Measurements from ENCODE around the gene C21orf91. TPM values are rescaled to one million over a fixed set of nuclear protein-coding genes. Genes with fewer than 3 reads are reported as not detected.

C21orf91 gene
- total RNA-seq, 4 donors from 2014 or later = 10.2 to 14.5 (median 12.3) TPM

DNA sequence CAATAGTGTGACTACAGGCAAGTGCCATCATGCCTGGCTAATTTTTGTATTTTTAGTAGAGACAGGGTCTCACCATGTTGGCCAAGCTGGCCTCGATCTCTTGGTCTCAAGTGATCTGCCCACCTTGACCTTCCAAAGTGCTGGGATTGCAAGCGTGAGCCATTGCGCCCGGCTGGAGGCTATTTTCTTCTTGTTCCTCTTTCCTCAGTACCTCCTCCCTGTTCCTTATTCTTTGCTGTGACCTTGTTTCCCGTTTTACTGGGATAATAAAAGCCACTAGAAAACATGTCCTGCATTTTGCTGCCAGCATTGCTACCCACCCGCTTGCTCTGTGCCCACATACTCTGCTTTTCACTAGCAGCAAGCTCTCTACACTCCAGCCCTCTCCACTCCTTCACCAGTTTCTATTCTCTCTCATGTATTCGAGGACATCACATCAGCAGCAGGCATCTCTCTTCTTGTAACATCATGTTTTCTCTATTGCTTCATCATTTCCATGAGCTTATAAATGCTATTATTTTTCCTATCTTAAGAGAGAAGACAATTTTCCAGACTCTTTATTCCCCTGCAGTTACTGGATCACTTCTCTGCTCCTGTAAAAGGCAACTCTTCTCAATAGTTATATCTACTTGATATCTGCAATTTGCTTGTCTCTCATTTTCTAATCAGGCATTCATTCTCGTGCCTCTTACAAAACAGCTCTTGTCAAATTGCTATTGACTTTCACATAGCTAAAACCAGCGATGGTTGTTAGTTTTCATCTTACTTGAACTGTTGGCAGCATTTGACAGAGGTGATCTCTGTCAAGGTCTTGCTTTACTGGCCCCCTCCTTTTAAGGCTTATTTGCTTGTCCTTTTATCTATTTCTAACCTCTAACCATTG is 34.5 kb upstream of the C21orf91 start:
- no peak for TF ChIP-seq EP300 (IDR thresholded peaks at IDR 0.05)
- TF ChIP-seq POLR2AphosphoS5 (IDR thresholded peaks at IDR 0.05) = no peak
- TF ChIP-seq, protein P1, sequence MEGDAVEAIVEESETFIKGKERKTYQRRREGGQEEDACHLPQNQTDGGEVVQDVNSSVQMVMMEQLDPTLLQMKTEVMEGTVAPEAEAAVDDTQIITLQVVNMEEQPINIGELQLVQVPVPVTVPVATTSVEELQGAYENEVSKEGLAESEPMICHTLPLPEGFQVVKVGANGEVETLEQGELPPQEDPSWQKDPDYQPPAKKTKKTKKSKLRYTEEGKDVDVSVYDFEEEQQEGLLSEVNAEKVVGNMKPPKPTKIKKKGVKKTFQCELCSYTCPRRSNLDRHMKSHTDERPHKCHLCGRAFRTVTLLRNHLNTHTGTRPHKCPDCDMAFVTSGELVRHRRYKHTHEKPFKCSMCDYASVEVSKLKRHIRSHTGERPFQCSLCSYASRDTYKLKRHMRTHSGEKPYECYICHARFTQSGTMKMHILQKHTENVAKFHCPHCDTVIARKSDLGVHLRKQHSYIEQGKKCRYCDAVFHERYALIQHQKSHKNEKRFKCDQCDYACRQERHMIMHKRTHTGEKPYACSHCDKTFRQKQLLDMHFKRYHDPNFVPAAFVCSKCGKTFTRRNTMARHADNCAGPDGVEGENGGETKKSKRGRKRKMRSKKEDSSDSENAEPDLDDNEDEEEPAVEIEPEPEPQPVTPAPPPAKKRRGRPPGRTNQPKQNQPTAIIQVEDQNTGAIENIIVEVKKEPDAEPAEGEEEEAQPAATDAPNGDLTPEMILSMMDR (IDR thresholded peaks at IDR 0.05) = no peak
- TF ChIP-seq POLR2A (IDR thresholded peaks at IDR 0.05) = no peak
- H3K4me3 ChIP-seq = no peak overlapping the region
- WGBS, 2 donors (ENCODE audit: low coverage in 1 of 2) = 57 to 75% methylated on average over 9 of the region's 9 CpGs
- H3K27me3 ChIP-seq = no peaks in the 10 kb centered on the region
- H3K4me1 ChIP-seq = no peaks in the 10 kb centered on the region
- ATAC-seq = no peak
- no peak overlapping the region for H3K27ac ChIP-seq
- no peaks in the 10 kb centered on the region for H3K9me3 ChIP-seq
- no peaks in the 10 kb centered on the region for H3K36me3 ChIP-seq

DNA sequence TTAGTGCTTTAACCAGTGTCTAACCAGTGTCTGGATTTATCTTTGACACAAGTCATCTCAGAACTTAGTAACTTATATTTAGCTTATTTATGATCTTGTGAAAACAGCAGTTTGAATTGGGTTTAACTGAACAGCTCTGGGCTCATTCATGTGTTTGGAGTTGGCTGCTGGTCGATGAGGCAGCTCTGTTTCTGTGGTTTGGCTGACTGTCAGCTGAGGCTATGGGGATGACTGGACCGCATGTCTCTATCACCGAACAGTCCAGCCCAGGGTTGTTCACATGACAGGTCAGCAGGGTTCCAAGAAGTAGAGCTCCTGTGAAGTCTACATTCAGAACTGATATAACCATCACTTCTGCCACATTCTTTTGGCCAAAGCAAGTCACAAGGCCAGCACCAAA is 29.1 kb upstream of the C21orf91 start:
- peak; percentile 31 for ATAC-seq
- Histone ChIP-seq H3K36me3 (no peaks in the 10 kb centered on the region), H3K4me1 (no peaks in the 10 kb centered on the region), H3K9me3 (no peaks in the 10 kb centered on the region), H3K4me3 (no peak overlapping the region), H3K27me3 (no peaks in the 10 kb centered on the region), H3K27ac (peak overlapping the region in 1 of 4 donors; percentile 8)
- 50% methylated on average over 1 of the region's 3 CpGs; no CpG with 5 or more reads in 1 of the 2 donors for WGBS, 2 donors (ENCODE audit: low coverage in 1 of 2)
- TF ChIP-seq POLR2A (IDR thresholded peaks at IDR 0.05) = no peak
- TF ChIP-seq, protein P1 (IDR thresholded peaks at IDR 0.05) = no peak
- TF ChIP-seq POLR2AphosphoS5 (IDR thresholded peaks at IDR 0.05) = no peak
- TF ChIP-seq EP300 (IDR thresholded peaks at IDR 0.05) = no peak

DNA sequence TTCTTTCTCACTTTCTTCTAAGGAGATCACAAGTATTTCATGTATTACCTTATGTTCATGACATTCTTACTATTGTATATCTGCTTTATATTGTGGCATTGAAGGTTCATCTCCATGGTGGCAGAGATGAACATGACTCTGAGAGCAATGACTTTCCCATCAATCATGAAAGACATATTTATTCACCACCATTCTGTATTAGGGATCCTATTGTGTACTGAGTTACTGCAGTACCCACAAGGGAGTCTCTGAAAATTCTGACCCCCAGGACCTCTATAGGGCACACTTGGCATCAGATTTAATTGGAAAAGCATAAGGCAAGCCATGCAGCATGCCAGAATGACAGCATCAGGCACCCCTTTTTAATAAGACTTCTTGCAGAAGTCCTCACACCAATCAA is 21.9 kb upstream of the C21orf91 start:
- no peaks in the 10 kb centered on the region for H3K4me1 ChIP-seq
- H3K36me3 ChIP-seq = no peaks in the 10 kb centered on the region
- no peaks in the 10 kb centered on the region for H3K9me3 ChIP-seq
- H3K27me3 ChIP-seq = no peaks in the 10 kb centered on the region
- no peak for ATAC-seq
- no peak overlapping the region for H3K27ac ChIP-seq
- no peak overlapping the region for H3K4me3 ChIP-seq
- TF ChIP-seq EP300 (IDR thresholded peaks at IDR 0.05) = no peak
- TF ChIP-seq, protein P1 (IDR thresholded peaks at IDR 0.05) = no peak
- no peak for TF ChIP-seq POLR2A (IDR thresholded peaks at IDR 0.05)
- TF ChIP-seq POLR2AphosphoS5 (IDR thresholded peaks at IDR 0.05) = no peak

DNA sequence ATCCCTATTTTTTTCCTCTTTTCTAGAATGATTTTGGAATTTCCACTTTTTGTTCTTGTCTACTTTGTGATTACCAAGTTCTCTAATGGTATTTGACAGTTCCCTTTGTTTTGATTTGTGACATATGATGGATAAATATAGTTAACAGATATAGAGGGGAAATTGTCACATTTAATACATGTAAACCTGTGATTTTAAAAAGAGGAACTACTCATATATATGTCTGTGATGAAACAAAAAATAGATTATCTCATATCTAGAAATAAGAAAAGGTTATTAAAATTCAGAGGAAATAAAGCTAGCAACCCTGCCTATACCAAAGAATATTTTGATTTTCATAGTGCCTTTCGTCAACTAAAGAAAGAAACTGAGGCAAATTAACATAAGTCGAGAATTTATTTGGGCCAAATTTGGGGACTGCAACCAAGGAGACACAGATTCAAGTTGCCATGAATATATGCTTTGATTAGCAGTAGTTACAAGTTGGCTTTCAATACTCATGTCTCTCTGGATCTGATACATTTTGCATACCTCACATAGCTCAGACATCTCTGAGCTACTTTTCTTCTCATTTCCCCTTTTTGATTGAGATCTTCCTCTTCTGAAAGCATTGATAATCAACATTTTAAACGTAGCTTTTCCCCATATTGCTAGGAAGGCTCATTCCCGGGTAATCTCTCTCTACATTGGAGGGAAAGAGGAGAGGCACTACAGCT is 15.6 kb upstream of the C21orf91 start:
- Histone ChIP-seq H3K36me3 (no peaks in the 10 kb centered on the region), H3K4me3 (no peak overlapping the region), H3K27ac (no peak overlapping the region), H3K9me3 (no peaks in the 10 kb centered on the region), H3K4me1 (no peaks in the 10 kb centered on the region), H3K27me3 (no peaks in the 10 kb centered on the region)
- no peak for TF ChIP-seq POLR2A (IDR thresholded peaks at IDR 0.05)
- WGBS, 2 donors (ENCODE audit: low coverage in 1 of 2) = 73 to 92% methylated on average over 2 to 4 of the region's 4 CpGs
- no peak for ATAC-seq

DNA sequence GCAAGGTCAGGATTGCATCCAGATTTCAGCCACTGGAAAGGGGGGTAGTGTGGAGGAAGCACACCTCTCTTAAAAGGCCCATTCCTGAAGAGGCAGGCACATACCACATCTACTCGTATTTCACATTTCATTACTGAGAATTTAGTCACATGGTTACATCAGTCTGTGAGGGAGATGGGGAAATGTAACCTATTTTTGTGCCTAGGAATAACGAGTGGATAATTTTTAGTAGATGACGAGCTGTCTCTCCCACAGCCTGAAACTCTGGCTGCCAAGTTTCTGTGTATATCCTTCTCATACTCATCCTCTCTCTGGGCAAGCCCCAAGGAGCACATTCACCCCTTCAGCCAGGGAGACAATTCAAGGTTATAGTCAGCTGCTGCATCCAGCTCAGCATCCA is 10.3 kb upstream of the C21orf91 start:
- Histone ChIP-seq H3K27ac (no peak overlapping the region), H3K27me3 (no peaks in the 10 kb centered on the region), H3K4me1 (no peaks in the 10 kb centered on the region), H3K36me3 (no peaks in the 10 kb centered on the region), H3K4me3 (no peak overlapping the region), H3K9me3 (no peaks in the 10 kb centered on the region)
- ATAC-seq = no peak
- 31 to 69% methylated on average over 3 of the region's 3 CpGs for WGBS, 2 donors (ENCODE audit: low coverage in 1 of 2)
- TF ChIP-seq, protein P1 (IDR thresholded peaks at IDR 0.05) = no peak
- TF ChIP-seq POLR2AphosphoS5 (IDR thresholded peaks at IDR 0.05) = no peak
- no peak for TF ChIP-seq EP300 (IDR thresholded peaks at IDR 0.05)
- TF ChIP-seq POLR2A (IDR thresholded peaks at IDR 0.05) = no peak
